Measurements from ENCODE around the gene PLK5.

- TF ChIP-seq CTCF (IDR thresholded peaks at IDR 0.05) (no peak), EZH2 (IDR thresholded peaks at IDR 0.05; ENCODE audit: borderline replicate concordance, insufficient read depth, low read depth, low read length, poor library complexity, severe bottlenecking) (no peak)
Measured at GRCh38 chr19:1572795-1573194, 48.9 kb downstream of the PLK5 start.
